ENCODE results near the gene ANO3.

DNA sequence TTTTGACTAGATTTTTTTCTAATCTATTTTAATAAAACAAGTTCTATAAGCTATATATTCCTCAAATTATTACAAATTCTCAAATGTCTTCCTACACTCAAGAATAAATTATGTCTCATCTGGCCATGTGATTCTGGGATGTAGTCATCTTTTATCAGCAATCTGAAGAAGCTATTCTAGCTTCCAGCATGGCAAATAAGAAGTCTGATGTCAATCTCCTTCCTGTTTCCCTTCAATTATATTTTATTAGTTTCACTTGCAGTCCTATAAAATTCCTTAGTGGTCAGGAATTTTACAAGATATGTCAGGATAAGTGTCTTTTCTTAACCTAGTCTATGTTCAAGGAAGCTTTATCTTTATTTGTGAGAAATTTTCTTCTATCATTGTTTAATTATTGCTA lies 10.4 kb upstream of the ANO3 start:
- TF ChIP-seq, protein P1, sequence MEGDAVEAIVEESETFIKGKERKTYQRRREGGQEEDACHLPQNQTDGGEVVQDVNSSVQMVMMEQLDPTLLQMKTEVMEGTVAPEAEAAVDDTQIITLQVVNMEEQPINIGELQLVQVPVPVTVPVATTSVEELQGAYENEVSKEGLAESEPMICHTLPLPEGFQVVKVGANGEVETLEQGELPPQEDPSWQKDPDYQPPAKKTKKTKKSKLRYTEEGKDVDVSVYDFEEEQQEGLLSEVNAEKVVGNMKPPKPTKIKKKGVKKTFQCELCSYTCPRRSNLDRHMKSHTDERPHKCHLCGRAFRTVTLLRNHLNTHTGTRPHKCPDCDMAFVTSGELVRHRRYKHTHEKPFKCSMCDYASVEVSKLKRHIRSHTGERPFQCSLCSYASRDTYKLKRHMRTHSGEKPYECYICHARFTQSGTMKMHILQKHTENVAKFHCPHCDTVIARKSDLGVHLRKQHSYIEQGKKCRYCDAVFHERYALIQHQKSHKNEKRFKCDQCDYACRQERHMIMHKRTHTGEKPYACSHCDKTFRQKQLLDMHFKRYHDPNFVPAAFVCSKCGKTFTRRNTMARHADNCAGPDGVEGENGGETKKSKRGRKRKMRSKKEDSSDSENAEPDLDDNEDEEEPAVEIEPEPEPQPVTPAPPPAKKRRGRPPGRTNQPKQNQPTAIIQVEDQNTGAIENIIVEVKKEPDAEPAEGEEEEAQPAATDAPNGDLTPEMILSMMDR (IDR thresholded peaks at IDR 0.05; ENCODE audit: extremely low read depth in 1 of 2, insufficient read depth in 1 of 2, low read depth in 1 of 2, low read length in 2 of 2) = no peak
- no peak for TF ChIP-seq POLR2AphosphoS5 (IDR thresholded peaks at IDR 0.05; ENCODE audit: insufficient read depth, low read depth, low read length)
- TF ChIP-seq POLR2A (IDR thresholded peaks at IDR 0.05; ENCODE audit: low read depth, low read length) = no peak
- TF ChIP-seq EZH2 (IDR thresholded peaks at IDR 0.05; ENCODE audit: borderline replicate concordance, low read depth, low read length, severe bottlenecking) = no peak
- no peak for TF ChIP-seq JUN (IDR thresholded peaks at IDR 0.05; ENCODE audit: borderline replicate concordance, insufficient read depth, insufficient read length, low read depth)
- TF ChIP-seq, protein P2, sequence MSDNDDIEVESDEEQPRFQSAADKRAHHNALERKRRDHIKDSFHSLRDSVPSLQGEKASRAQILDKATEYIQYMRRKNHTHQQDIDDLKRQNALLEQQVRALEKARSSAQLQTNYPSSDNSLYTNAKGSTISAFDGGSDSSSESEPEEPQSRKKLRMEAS (IDR thresholded peaks at IDR 0.05; ENCODE audit: insufficient read depth, insufficient read length) = no peak
- TF ChIP-seq GATA2 (IDR thresholded peaks at IDR 0.05; ENCODE audit: insufficient read depth, insufficient read length, low read depth, low read length) = no peak
- TF ChIP-seq MYC (IDR thresholded peaks at IDR 0.05; ENCODE audit: low read depth, low read length) = no peak

Measured in endothelial cell of umbilical vein (primary cell).